ENCODE results near the gene DNAJC11.
"Not testable (repeated sequence)": the region's sequence is repeated elsewhere in the genome, so short reads cannot be mapped to it uniquely, and the experiment has no call there.

DNAJC11 gene

DNA sequence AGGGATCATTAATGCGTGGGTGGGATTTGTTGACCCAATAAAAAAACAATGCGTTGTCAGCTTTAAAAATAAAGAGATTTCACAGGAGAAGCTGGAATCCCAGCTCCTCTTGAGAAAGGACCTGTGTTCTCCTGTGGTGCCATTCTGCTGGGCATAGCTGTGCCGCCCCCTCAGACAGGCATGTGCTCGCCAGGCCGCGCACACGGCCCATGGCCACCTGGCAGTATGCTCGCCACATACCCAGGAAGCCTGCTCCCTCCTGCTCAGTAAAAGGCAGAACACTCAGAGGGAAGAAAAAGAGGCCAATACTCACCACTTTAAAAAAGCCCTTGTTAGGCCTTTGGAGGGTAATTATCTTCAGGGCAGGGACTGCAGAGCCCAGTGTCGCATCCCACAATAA, 63.8 kb downstream of the DNAJC11 start:
- H3K27me3 ChIP-seq (ENCODE audit: insufficient read depth, poor library complexity, severe bottlenecking): no peaks in the 10 kb centered on the region
- H3K4me3 ChIP-seq (replicated peaks; ENCODE audit: insufficient read depth, low read length): no peak overlapping the region
- TF ChIP-seq, protein P1, sequence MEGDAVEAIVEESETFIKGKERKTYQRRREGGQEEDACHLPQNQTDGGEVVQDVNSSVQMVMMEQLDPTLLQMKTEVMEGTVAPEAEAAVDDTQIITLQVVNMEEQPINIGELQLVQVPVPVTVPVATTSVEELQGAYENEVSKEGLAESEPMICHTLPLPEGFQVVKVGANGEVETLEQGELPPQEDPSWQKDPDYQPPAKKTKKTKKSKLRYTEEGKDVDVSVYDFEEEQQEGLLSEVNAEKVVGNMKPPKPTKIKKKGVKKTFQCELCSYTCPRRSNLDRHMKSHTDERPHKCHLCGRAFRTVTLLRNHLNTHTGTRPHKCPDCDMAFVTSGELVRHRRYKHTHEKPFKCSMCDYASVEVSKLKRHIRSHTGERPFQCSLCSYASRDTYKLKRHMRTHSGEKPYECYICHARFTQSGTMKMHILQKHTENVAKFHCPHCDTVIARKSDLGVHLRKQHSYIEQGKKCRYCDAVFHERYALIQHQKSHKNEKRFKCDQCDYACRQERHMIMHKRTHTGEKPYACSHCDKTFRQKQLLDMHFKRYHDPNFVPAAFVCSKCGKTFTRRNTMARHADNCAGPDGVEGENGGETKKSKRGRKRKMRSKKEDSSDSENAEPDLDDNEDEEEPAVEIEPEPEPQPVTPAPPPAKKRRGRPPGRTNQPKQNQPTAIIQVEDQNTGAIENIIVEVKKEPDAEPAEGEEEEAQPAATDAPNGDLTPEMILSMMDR (IDR thresholded peaks at IDR 0.05; ENCODE audit: insufficient read depth, low read length): no peak
- TF ChIP-seq SPI1 (IDR thresholded peaks at IDR 0.05; ENCODE audit: borderline replicate concordance, low read depth) (no peak), GABPA (IDR thresholded peaks at IDR 0.05; ENCODE audit: low read depth) (no peak), POLR2AphosphoS5 (IDR thresholded peaks at IDR 0.05; ENCODE audit: low read depth) (no peak)
- TF ChIP-seq, protein P2, sequence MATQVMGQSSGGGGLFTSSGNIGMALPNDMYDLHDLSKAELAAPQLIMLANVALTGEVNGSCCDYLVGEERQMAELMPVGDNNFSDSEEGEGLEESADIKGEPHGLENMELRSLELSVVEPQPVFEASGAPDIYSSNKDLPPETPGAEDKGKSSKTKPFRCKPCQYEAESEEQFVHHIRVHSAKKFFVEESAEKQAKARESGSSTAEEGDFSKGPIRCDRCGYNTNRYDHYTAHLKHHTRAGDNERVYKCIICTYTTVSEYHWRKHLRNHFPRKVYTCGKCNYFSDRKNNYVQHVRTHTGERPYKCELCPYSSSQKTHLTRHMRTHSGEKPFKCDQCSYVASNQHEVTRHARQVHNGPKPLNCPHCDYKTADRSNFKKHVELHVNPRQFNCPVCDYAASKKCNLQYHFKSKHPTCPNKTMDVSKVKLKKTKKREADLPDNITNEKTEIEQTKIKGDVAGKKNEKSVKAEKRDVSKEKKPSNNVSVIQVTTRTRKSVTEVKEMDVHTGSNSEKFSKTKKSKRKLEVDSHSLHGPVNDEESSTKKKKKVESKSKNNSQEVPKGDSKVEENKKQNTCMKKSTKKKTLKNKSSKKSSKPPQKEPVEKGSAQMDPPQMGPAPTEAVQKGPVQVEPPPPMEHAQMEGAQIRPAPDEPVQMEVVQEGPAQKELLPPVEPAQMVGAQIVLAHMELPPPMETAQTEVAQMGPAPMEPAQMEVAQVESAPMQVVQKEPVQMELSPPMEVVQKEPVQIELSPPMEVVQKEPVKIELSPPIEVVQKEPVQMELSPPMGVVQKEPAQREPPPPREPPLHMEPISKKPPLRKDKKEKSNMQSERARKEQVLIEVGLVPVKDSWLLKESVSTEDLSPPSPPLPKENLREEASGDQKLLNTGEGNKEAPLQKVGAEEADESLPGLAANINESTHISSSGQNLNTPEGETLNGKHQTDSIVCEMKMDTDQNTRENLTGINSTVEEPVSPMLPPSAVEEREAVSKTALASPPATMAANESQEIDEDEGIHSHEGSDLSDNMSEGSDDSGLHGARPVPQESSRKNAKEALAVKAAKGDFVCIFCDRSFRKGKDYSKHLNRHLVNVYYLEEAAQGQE (IDR thresholded peaks at IDR 0.05; ENCODE audit: insufficient replicate concordance, low read depth): no peak
- no peak overlapping the region for H3K27ac ChIP-seq (replicated peaks)
- DNase-seq (ENCODE audit: low read depth in 1 of 2, low spot score in 1 of 2): no peak

DNA sequence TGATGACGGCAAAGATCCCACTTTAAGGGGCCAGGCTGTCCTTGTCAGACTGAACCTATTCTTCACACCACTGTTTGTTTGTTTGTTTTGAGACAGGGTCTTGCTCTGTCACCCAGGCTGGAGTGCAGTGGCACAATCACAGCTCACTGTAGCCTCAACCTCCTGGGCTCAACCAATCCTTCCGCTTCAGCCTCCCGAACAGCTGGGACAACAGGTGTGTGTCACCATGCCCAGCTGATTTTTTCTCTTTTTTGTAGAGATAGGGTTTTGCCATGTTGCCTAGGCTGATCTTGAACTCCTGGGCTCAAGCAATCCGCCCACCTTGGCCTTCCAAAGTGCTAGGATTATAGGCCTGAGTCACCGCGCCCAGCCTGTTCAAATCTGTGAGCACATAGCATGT, 64.8 kb downstream of the DNAJC11 start:
- not testable (repeated sequence) for H3K27ac ChIP-seq (replicated peaks); DNase-seq (ENCODE audit: low read depth in 1 of 2, low spot score in 1 of 2); H3K4me3 ChIP-seq (replicated peaks; ENCODE audit: insufficient read depth, low read length); H3K27me3 ChIP-seq (ENCODE audit: insufficient read depth, poor library complexity, severe bottlenecking)

DNA sequence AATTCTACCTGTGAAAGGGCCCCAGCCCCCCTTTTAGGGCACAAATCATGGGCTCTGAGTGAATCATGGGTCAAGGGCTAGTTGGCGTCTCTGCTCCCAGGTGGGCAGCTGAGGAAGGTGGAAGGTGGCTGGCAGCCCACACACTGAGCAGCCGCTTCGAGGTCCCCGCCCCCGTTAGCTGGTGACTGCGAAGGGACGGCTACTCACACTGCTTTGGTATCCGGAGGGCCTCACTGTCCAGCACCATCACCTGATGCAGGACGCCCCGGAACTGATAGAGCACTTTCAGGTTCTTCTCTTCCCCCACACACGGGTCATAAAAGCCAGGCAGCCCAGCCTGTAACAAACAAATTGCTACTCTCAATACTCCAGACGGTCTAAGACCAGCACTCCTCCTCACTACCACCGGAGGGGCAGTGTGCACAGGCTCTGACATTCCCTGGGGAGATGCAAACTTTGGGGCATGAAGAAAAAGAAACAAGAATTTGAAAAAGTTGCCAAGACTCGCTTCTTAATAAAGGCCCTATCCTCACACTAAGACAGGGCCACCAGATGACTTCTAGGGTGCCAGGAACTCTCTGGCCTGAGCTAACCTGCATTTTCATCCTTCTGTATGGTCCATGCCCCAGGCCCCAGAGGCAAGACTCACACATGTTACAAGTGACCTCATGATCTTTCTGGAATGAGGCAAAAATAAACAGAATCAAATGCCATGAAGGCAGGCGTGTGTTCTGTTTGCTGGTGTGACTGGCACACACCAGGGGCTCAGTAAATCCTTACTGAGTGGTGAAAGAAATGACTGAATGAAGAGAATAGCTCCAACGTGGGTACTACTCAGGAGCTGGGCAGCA, 65.5 kb downstream of the DNAJC11 start:
- H3K27me3 ChIP-seq (ENCODE audit: insufficient read depth, poor library complexity, severe bottlenecking): no peaks in the 10 kb centered on the region
- no peak overlapping the region for H3K4me3 ChIP-seq (replicated peaks; ENCODE audit: insufficient read depth, low read length)
- DNase-seq (ENCODE audit: low read depth in 1 of 2, low spot score in 1 of 2): no peak
- H3K27ac ChIP-seq (replicated peaks): no peak overlapping the region
- TF ChIP-seq, protein P1 (IDR thresholded peaks at IDR 0.05; ENCODE audit: insufficient read depth, low read length): no peak
- TF ChIP-seq POLR2AphosphoS5 (IDR thresholded peaks at IDR 0.05; ENCODE audit: low read depth) (no peak), SPI1 (IDR thresholded peaks at IDR 0.05; ENCODE audit: borderline replicate concordance, low read depth) (no peak), GABPA (IDR thresholded peaks at IDR 0.05; ENCODE audit: low read depth) (no peak)
- TF ChIP-seq, protein P2 (IDR thresholded peaks at IDR 0.05; ENCODE audit: insufficient replicate concordance, low read depth): no peak

DNA sequence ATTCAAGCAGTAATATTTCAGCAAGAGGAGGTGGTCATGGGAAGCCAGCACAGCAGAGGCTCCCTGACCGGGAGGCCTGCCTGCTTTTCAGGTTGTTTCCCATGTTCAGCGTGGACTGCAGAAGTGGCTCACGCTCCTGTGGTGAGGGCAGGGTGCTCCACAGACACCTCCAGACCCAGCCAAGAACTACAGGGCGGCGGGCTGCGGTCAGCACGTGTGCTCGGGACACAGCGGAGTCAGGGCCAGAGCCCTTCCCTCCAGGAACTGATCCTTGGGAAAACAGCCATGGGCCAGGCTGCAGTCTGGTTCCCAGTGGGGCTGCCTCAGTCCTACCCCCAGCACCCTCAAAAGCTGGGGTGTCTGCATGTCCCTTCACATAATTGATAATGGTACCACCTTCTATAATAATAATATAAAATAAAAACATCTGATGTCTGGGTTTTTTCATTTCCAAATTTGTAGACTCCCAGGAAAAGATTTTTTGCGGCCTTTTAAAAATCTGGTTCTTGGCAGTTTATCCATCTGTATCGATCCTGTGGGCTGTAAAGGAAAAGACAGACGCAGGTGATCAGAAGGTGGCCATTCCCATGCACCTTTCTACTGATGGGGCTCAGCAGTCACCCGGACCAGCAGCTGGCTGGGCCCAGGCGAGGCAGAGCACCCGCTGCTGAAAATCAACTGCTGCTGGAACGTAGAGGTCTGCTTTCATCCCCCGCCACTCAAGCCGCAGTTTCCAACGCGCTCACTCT, 66.3 kb downstream of the DNAJC11 start:
- Histone ChIP-seq H3K4me3 (replicated peaks; ENCODE audit: insufficient read depth, low read length) (no peak overlapping the region), H3K27me3 (ENCODE audit: insufficient read depth, poor library complexity, severe bottlenecking) (no peaks in the 10 kb centered on the region), H3K27ac (replicated peaks) (no peak overlapping the region)
- DNase-seq (ENCODE audit: low read depth in 1 of 2, low spot score in 1 of 2): no peak
- no peak for TF ChIP-seq GABPA (IDR thresholded peaks at IDR 0.05; ENCODE audit: low read depth)
- TF ChIP-seq SPI1 (IDR thresholded peaks at IDR 0.05; ENCODE audit: borderline replicate concordance, low read depth): no peak
- TF ChIP-seq, protein P1 (IDR thresholded peaks at IDR 0.05; ENCODE audit: insufficient read depth, low read length): no peak
- no peak; the same call in 1 of the 2 replicates for TF ChIP-seq POLR2AphosphoS5 (IDR thresholded peaks at IDR 0.05; ENCODE audit: low read depth)
- TF ChIP-seq, protein P2 (IDR thresholded peaks at IDR 0.05; ENCODE audit: insufficient replicate concordance, low read depth): no peak

Measured in HL-60 (cell line).